Activated T-cell treated with anti-CD3 and anti-CD28 coated beads, Interleukin-2, amount 50 U/mL, for 72 hours (primary cell): ENCODE data around the gene MCCC2. TPM values are rescaled to one million over a fixed set of nuclear protein-coding genes. Genes with fewer than 3 reads are reported as not detected.
"Not testable (repeated sequence)": the region's sequence is repeated elsewhere in the genome, so short reads cannot be mapped to it uniquely, and the experiment has no call there.

Experiments used
- ATAC-seq, 2 donors: fragments of 150-1000 bp; cut with Tn5 transposase; replicated peaks in 1 of 2; 2 replicates each; pipeline ENCODE4 v1.10.0; 2021; ENCODE audit warnings: moderate library complexity in 2 of 2, mild to moderate bottlenecking in 1 of 2
- DNase-seq, 2 donors: peaks; one replicate each; pipeline ENCODE4 v3.0.0; 2021 to 2022; ENCODE audit warnings: mixed read lengths in 1 of 2
- H3K27ac Mint-ChIP-seq: one replicate; pipeline ENCODE4 v1.8.0; 2022; ENCODE audit warnings: mild to moderate bottlenecking, moderate library complexity, mixed read lengths
- H3K27me3 Mint-ChIP-seq: one replicate; pipeline ENCODE4 v1.8.0; 2022; ENCODE audit warnings: low read depth, mixed read lengths
- H3K36me3 Mint-ChIP-seq, 2 donors: one replicate each; pipeline ENCODE4 v1.8.0; 2022; ENCODE audit warnings: mixed read lengths in 2 of 2, mild to moderate bottlenecking in 1 of 2; ENCODE audit not compliant: insufficient read depth in 2 of 2
- H3K4me1 Mint-ChIP-seq: one replicate; pipeline ENCODE4 v1.8.0; 2022; ENCODE audit warnings: low read depth, mixed read lengths
- H3K4me3 Mint-ChIP-seq, 2 donors: one replicate each; pipeline ENCODE4 v1.8.0; 2022; ENCODE audit warnings: mild to moderate bottlenecking in 2 of 2, mixed read lengths in 2 of 2, moderate library complexity in 2 of 2
- H3K9me3 Mint-ChIP-seq, 2 donors: one replicate each; pipeline ENCODE4 v1.8.0; 2022; ENCODE audit warnings: mixed read lengths in 2 of 2
- total RNA-seq, 2 donors: library from RNA; stranded (reverse); gene quantifications; one replicate each; pipeline ENCODE4 v1.2.3, GENCODE V29; 2022

MCCC2 gene
- total RNA-seq, 2 donors from 2014 or later = 49.6 to 51.3 TPM

DNA sequence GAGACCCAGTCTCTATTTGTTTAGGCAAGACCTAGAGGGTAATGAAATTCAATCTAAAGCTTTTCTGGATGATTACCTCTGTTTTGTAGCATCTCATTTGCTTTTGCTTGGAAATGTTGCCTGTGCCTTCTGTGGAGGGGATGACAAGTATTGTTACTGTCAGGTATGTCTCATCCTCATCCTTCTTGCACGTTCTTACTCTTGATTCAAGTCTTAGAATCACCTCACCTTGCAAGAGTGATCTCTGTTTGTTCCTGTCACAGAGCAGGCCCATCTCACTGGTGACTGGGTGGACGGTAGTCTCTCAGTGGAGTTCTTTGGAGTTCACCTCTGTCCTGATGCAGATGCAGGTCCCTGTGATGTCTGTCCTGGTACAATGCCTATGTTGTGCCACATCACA lies 33.5 kb downstream of the MCCC2 start:
- H3K36me3 Mint-ChIP-seq = peaks cover 16 to 25% of the 10 kb centered on the region in 2 donors
- DNase-seq = no peak
- no peak overlapping the region for H3K4me3 Mint-ChIP-seq
- no peaks in the 10 kb centered on the region for H3K4me1 Mint-ChIP-seq
- H3K27ac Mint-ChIP-seq = no peak overlapping the region
- peak in 1 of 2 donors; percentile 58 for ATAC-seq
- peaks cover 3% of the 10 kb centered on the region in 2 donors for H3K9me3 Mint-ChIP-seq
- no peaks in the 10 kb centered on the region for H3K27me3 Mint-ChIP-seq

GRCh38 chr5:71621268-71621667 lies 34.1 kb downstream of the MCCC2 start:
- Mint-ChIP-seq H3K36me3 (peaks cover 16 to 25% of the 10 kb centered on the region in 2 donors), H3K4me3 (no peak overlapping the region), H3K27ac (no peak overlapping the region), H3K4me1 (no peaks in the 10 kb centered on the region), H3K27me3 (no peaks in the 10 kb centered on the region), H3K9me3 (peaks cover 3% of the 10 kb centered on the region in 2 donors)
- DNase-seq = no peak
- no peak for ATAC-seq

DNA sequence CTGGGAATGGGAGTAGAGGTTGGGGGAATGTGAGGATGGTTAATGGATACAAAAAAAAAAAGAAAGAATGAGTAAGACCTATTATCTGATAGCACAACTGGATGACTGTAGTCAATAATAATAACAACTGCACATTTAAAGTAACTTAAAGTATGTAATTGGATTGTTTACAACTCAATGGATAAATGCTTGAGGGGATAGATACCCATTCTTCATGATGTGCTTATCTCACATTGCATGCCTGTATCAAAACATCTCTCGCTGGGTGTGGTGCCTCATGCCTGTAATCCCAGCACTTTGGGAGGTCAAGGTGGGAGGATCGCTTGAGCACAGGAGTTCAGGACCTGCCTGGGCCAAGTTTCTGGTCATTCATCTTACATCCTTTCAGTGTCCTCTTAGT lies 34.6 kb downstream of the MCCC2 start:
- no peak for DNase-seq
- Mint-ChIP-seq H3K9me3 (peaks cover 3% of the 10 kb centered on the region in 2 donors), H3K4me1 (no peaks in the 10 kb centered on the region), H3K4me3 (no peak overlapping the region), H3K36me3 (peaks cover 12 to 22% of the 10 kb centered on the region in 2 donors), H3K27me3 (no peaks in the 10 kb centered on the region), H3K27ac (no peak overlapping the region)
- ATAC-seq = no peak

DNA sequence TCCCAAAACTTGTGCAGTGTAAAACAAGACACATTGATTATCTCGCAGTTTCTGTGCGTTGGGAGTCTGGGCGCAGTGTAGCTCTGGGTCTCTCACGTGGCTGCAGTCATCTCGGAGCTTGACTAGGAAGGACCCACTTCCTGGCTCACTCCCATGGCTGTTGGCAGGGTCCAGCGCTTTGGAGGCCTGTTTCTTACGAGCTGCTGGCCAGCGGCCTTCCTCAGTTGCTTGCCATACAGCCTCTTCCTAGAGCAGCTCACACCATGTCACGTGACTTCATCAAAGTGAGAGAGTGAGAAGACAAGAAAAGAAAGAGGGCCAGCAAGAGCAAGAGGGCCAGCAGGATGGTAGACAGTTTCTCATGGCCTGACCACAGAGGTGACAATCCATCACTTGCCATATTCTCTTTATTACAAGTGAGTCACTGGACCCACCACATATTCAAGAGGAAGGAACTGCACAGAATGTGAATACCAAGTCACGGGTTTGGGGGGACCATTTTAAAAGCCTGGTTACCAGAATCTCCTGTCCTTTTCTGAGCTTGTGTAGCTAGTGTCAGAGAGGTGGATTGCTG lies 36.2 kb downstream of the MCCC2 start:
- no peak for ATAC-seq
- Mint-ChIP-seq H3K27ac (no peak overlapping the region), H3K27me3 (no peaks in the 10 kb centered on the region), H3K9me3 (peaks cover 0 to 3% of the 10 kb centered on the region in 2 donors), H3K4me1 (no peaks in the 10 kb centered on the region), H3K36me3 (peaks cover 7 to 25% of the 10 kb centered on the region in 2 donors), H3K4me3 (no peak overlapping the region)
- no peak for DNase-seq

DNA sequence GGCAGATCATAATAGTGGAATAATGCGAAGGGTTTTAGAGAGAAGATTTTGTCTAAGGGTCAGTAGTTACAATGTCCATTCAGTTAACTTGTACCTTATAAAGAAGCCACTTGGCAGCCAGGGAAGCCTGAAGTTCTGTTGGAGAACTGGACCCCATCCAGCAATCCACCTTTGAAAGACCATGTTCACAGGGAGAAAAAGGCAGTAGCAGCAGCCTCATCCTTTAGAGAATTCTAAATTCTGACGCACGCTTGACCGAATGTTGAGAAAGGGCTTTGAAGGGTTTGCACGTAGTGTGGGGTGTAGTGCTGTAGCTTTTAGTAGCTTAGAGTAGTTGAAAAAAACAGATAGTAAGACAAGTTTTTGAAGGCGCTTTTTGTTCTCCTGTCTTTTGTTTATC lies 42.8 kb downstream of the MCCC2 start:
- Mint-ChIP-seq H3K4me3 (no peak overlapping the region), H3K9me3 (no peaks in the 10 kb centered on the region), H3K27me3 (no peaks in the 10 kb centered on the region), H3K36me3 (peaks cover 6 to 25% of the 10 kb centered on the region in 2 donors), H3K27ac (no peak overlapping the region), H3K4me1 (no peaks in the 10 kb centered on the region)
- ATAC-seq = no peak
- DNase-seq = no peak

DNA sequence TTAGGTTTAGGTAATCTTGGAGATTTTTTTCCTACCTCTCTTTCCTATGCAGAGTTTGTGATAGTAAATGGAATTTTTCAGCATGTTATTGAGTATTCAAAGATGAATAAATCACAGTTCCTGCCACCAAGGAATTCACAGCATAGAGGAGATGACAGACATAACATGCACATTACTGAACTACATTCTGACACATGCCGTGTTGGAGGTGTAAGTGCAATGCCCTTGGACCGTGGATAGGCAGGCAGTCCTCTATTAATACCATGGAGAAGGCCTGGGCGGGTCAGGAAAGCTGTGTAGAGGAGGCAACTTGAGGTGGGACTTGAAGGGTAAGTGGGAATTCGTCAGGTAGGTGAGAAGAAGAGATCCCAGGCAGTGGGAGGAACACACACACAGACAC lies 43.9 kb downstream of the MCCC2 start:
- Mint-ChIP-seq H3K27me3 (no peaks in the 10 kb centered on the region), H3K9me3 (no peaks in the 10 kb centered on the region), H3K4me3 (no peak overlapping the region), H3K27ac (no peak overlapping the region), H3K36me3 (peaks cover 9 to 26% of the 10 kb centered on the region in 2 donors), H3K4me1 (no peaks in the 10 kb centered on the region)
- ATAC-seq = no peak
- DNase-seq = no peak

DNA sequence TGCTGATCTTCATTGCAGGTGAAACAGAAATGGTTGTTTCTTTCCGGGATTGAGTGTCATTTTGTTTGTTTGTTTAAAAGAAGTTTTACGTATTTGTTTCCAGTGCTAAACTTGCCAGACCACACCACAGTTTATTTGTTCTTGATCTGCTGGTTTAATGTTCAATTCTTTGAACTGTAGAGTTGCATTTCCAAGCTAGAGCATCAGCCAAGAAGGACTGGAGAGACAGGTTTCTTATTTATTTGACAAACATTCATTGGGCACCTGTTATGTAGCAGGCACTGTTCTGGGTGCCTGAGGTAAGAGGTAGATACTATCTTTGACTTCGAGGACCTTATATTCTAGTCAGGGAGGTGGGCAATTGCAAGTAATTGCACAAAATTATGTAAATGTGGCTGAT lies 45.0 kb downstream of the MCCC2 start:
- no peak overlapping the region for H3K4me3 Mint-ChIP-seq
- DNase-seq (no peak), ATAC-seq (no peak)
- peaks cover 6 to 22% of the 10 kb centered on the region in 2 donors for H3K36me3 Mint-ChIP-seq
- H3K9me3 Mint-ChIP-seq = no peaks in the 10 kb centered on the region
- H3K27ac Mint-ChIP-seq = no peak overlapping the region
- H3K27me3 Mint-ChIP-seq = no peaks in the 10 kb centered on the region
- H3K4me1 Mint-ChIP-seq = no peaks in the 10 kb centered on the region

GRCh38 chr5:71633255-71634155 lies 46.4 kb downstream of the MCCC2 start:
- Mint-ChIP-seq H3K27ac (peak overlapping the region; percentile 76), H3K9me3 (no peaks in the 10 kb centered on the region), H3K36me3 (peaks cover 10 to 23% of the 10 kb centered on the region in 2 donors), H3K27me3 (no peaks in the 10 kb centered on the region), H3K4me3 (no peak overlapping the region), H3K4me1 (no peaks in the 10 kb centered on the region)
- ATAC-seq (peak; percentile 34 to 83), DNase-seq (no peak)

- H3K4me3 Mint-ChIP-seq = no peak overlapping the region
- ATAC-seq (no peak), DNase-seq (no peak)
- no peak overlapping the region for H3K27ac Mint-ChIP-seq
- H3K27me3 Mint-ChIP-seq = no peaks in the 10 kb centered on the region
- no peaks in the 10 kb centered on the region for H3K4me1 Mint-ChIP-seq
- H3K9me3 Mint-ChIP-seq = no peaks in the 10 kb centered on the region
- H3K36me3 Mint-ChIP-seq = peaks cover 10 to 14% of the 10 kb centered on the region in 2 donors
Measured at GRCh38 chr5:71637133-71637532, 50.0 kb downstream of the MCCC2 start.

GRCh38 chr5:71640408-71640807 lies 53.3 kb downstream of the MCCC2 start:
- no peak overlapping the region for H3K4me3 Mint-ChIP-seq
- H3K36me3 Mint-ChIP-seq = peaks cover 6 to 15% of the 10 kb centered on the region in 2 donors
- H3K4me1 Mint-ChIP-seq = no peaks in the 10 kb centered on the region
- no peaks in the 10 kb centered on the region for H3K9me3 Mint-ChIP-seq
- DNase-seq = no peak
- H3K27ac Mint-ChIP-seq = no peak overlapping the region
- peak in 1 of 2 donors; percentile 74 for ATAC-seq
- H3K27me3 Mint-ChIP-seq = no peaks in the 10 kb centered on the region

DNA sequence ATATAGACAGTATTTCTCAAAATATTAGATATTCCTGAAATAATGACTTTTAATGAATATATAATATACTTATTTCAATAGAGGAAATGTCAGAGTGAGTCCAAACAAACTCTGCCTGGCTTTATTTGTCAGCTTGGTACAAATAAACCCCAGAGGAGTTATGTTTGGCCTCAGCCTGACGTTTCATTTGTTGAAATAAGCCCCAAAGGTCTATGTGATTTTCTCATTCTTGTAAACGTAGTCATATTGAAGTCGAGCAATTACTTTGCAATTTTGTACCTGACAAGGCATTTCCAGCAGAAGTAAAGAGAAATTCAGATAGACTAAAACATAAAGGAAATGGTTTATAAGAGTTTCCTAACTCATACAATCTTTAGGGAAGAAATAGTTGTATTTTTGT lies 57.9 kb downstream of the MCCC2 start:
- Mint-ChIP-seq H3K9me3 (no peaks in the 10 kb centered on the region), H3K27ac (no peak overlapping the region), H3K27me3 (no peaks in the 10 kb centered on the region), H3K4me1 (no peaks in the 10 kb centered on the region), H3K4me3 (no peak overlapping the region), H3K36me3 (peaks cover 4 to 25% of the 10 kb centered on the region in 2 donors)
- ATAC-seq (no peak), DNase-seq (no peak)

GRCh38 chr5:71650940-71651339 lies 63.8 kb downstream of the MCCC2 start:
- DNase-seq, H3K9me3 Mint-ChIP-seq, H3K27me3 Mint-ChIP-seq, ATAC-seq: not testable (repeated sequence)
- H3K27ac Mint-ChIP-seq = peak overlapping the region; percentile 41
- peaks cover 15% of the 10 kb centered on the region for H3K4me1 Mint-ChIP-seq
- H3K36me3 Mint-ChIP-seq = peaks cover 9 to 30% of the 10 kb centered on the region in 2 donors
- H3K4me3 Mint-ChIP-seq = peak overlapping the region in 1 of 2 donors; percentile 26

DNA sequence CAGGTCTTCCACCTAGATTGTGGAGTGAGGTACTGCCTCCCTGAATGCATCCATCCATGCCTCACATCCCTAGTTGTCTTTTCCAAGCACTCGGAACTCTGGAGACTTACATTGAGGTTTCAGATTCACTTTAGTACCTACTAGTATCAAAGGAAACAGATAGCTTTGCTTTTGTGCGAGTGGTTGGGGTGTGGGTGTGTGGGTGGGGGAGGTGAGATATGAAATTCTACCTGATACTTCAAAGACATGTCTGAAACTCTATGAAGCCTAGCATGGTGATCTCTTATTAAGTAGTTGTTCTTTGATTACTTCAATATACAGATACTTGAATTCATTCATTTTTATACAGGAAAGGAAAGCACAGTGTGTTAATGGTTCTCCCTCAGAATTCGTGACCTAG lies 64.4 kb downstream of the MCCC2 start:
- peak; percentile 62 to 64 for ATAC-seq
- peaks cover 9 to 28% of the 10 kb centered on the region in 2 donors for H3K36me3 Mint-ChIP-seq
- H3K9me3 Mint-ChIP-seq = no peaks in the 10 kb centered on the region
- no peak overlapping the region for H3K4me3 Mint-ChIP-seq
- DNase-seq = peak; percentile 20 to 44
- H3K27me3 Mint-ChIP-seq = no peaks in the 10 kb centered on the region
- H3K4me1 Mint-ChIP-seq = peaks cover 15% of the 10 kb centered on the region
- peak overlapping the region; percentile 40 for H3K27ac Mint-ChIP-seq
